ENCODE measurements around the gene PTPN20. TPM values are rescaled to one million over a fixed set of nuclear protein-coding genes. Genes with fewer than 3 reads are reported as not detected.

The PTPN20 gene
- total RNA-seq, 6 experiments from 2014 or later = not detected

GRCh38 chr10:47021850-47022249, 110.6 kb downstream of the PTPN20 start:
- no peak for DNase-seq
- Mint-ChIP-seq H3K9me3 (no peaks in the 10 kb centered on the region), H3K27me3 (ENCODE audit: insufficient read depth) (peaks cover 4% of the 10 kb centered on the region; the same call in 1 of the 2 replicates), H3K27ac (no peak overlapping the region), H3K36me3 (ENCODE audit: low read depth) (no peaks in the 10 kb centered on the region), H3K4me1 (ENCODE audit: low read depth) (peaks cover 20% of the 10 kb centered on the region), H3K4me3 (no peak overlapping the region)
- TF ChIP-seq, protein P1, sequence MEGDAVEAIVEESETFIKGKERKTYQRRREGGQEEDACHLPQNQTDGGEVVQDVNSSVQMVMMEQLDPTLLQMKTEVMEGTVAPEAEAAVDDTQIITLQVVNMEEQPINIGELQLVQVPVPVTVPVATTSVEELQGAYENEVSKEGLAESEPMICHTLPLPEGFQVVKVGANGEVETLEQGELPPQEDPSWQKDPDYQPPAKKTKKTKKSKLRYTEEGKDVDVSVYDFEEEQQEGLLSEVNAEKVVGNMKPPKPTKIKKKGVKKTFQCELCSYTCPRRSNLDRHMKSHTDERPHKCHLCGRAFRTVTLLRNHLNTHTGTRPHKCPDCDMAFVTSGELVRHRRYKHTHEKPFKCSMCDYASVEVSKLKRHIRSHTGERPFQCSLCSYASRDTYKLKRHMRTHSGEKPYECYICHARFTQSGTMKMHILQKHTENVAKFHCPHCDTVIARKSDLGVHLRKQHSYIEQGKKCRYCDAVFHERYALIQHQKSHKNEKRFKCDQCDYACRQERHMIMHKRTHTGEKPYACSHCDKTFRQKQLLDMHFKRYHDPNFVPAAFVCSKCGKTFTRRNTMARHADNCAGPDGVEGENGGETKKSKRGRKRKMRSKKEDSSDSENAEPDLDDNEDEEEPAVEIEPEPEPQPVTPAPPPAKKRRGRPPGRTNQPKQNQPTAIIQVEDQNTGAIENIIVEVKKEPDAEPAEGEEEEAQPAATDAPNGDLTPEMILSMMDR (IDR thresholded peaks at IDR 0.05) = peak; percentile 67

GRCh38 chr10:47022311-47023131, 111.3 kb downstream of the PTPN20 start:
- no peak for DNase-seq
- H3K4me3 Mint-ChIP-seq = no peak overlapping the region
- TF ChIP-seq, protein P1 (IDR thresholded peaks at IDR 0.05) = no peak
- peaks cover 20% of the 10 kb centered on the region for H3K4me1 Mint-ChIP-seq (ENCODE audit: low read depth)
- H3K27ac Mint-ChIP-seq = no peak overlapping the region
- H3K9me3 Mint-ChIP-seq = no peaks in the 10 kb centered on the region
- H3K36me3 Mint-ChIP-seq (ENCODE audit: low read depth) = no peaks in the 10 kb centered on the region
- H3K27me3 Mint-ChIP-seq (ENCODE audit: insufficient read depth) = peaks cover 3% of the 10 kb centered on the region; the same call in 1 of the 2 replicates

- H3K27ac Mint-ChIP-seq = no peak overlapping the region
- TF ChIP-seq, protein P1 (IDR thresholded peaks at IDR 0.05) = no peak
- peaks cover 20% of the 10 kb centered on the region for H3K4me1 Mint-ChIP-seq (ENCODE audit: low read depth)
- H3K27me3 Mint-ChIP-seq (ENCODE audit: insufficient read depth) = peaks cover 3% of the 10 kb centered on the region; the same call in 1 of the 2 replicates
- no peak overlapping the region for H3K4me3 Mint-ChIP-seq
- DNase-seq = no peak
- H3K9me3 Mint-ChIP-seq = no peaks in the 10 kb centered on the region
- no peaks in the 10 kb centered on the region for H3K36me3 Mint-ChIP-seq (ENCODE audit: low read depth)
Measured at GRCh38 chr10:47023237-47024045, 112.2 kb downstream of the PTPN20 start.

DNA sequence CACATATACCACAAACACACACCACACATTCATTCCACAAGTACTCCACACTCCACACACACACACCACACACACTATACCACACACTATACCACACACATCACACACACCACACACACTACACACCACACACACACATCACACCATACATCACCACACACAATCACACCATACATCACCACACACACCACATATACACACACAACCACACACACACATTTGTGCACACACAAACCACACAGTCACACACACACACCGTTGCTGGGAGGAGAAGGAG, 112.8 kb downstream of the PTPN20 start:
- H3K4me3 Mint-ChIP-seq = no peak overlapping the region
- H3K4me1 Mint-ChIP-seq (ENCODE audit: low read depth) = peaks cover 20% of the 10 kb centered on the region
- no peak overlapping the region for H3K27ac Mint-ChIP-seq
- no peaks in the 10 kb centered on the region for H3K9me3 Mint-ChIP-seq
- H3K36me3 Mint-ChIP-seq (ENCODE audit: low read depth) = no peaks in the 10 kb centered on the region
- TF ChIP-seq, protein P1 (IDR thresholded peaks at IDR 0.05) = no peak
- peaks cover 3% of the 10 kb centered on the region; the same call in 1 of the 2 replicates for H3K27me3 Mint-ChIP-seq (ENCODE audit: insufficient read depth)
- no peak for DNase-seq

GRCh38 chr10:47024399-47025252, 113.4 kb downstream of the PTPN20 start:
- TF ChIP-seq, protein P1 (IDR thresholded peaks at IDR 0.05) = peak; percentile 90
- no peaks in the 10 kb centered on the region for H3K9me3 Mint-ChIP-seq
- H3K27ac Mint-ChIP-seq = peak overlapping the region; percentile 61; the same call in 1 of the 2 replicates
- peaks cover 3% of the 10 kb centered on the region; the same call in 1 of the 2 replicates for H3K27me3 Mint-ChIP-seq (ENCODE audit: insufficient read depth)
- DNase-seq = peak; percentile 18
- no peak overlapping the region for H3K4me3 Mint-ChIP-seq
- H3K4me1 Mint-ChIP-seq (ENCODE audit: low read depth) = peaks cover 20% of the 10 kb centered on the region
- no peaks in the 10 kb centered on the region for H3K36me3 Mint-ChIP-seq (ENCODE audit: low read depth)

Measured in HFFc6 (cell line).